Ecto neural progenitor cell (in vitro differentiated cells): ENCODE results near the gene ADAMTSL3.

Experiments
- DNase-seq: peaks from one replicate; pipeline ENCODE4 v3.0.0-alpha.2; 2018; ENCODE audit warnings: low spot score

ADAMTSL3 gene

DNA sequence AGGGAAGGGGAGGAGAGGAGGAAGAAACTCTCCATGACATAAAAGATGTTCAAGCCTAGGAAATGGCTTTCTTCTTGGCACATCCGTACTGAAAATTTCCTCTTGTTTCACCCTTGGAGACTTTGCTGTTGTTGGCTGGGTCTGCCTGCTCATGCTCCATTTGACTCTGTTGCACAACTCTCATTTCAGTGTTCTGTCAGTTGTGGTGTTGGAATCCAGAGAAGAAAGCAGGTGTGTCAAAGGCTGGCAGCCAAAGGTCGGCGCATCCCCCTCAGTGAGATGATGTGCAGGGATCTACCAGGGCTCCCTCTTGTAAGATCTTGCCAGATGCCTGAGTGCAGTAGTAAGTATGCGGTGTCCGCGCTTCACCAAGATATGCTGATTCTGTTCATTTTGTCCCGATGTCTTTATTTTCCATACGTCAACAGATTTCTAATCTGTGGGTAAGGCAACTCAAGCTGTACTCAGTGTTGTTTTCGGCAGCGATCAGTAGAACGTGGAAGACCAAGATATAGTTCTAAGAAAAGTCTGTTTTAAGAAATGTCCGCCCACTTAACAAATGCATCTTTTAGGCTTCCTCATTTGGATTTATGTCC is 316.5 kb downstream of the ADAMTSL3 start:
- no peak for DNase-seq

DNA sequence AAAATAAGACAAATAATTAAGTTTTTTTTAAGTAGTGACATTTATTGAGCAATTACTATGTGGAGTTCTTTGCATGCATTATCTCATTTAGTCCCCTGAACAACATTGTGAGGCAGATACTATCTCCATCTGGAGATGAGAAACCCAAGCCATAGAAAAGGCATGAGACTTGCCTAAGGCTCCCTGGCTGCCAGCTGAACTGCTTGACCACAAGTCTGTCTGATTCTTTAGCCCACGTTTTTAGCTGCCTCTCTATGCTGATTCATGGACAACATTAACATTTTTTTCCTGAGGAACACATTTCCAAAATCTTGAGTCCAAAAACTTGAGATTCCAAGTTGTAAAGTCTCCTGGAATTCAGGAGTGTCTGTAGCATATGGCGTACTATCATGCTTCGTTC is 318.1 kb downstream of the ADAMTSL3 start:
- DNase-seq: no peak

DNA sequence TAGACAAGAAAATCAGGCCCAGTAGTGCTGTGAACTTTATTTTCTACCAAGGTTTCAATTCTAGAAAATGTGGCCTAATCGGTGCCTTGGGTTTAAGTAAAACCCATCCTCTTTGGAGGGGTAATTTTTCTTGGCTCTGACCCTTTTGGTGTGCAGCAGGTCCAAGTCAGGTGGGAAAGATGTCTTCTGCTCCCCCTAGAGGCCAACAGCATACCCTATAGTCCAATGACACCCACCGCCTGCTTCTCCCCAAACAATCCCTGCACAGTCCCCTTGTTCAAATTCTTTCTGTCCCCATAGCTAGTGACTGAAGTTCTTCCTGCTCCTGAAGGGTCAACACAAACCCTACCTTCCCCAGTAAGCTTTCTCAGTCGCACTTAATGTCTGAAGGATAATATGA is 319.9 kb downstream of the ADAMTSL3 start:
- no peak for DNase-seq

DNA sequence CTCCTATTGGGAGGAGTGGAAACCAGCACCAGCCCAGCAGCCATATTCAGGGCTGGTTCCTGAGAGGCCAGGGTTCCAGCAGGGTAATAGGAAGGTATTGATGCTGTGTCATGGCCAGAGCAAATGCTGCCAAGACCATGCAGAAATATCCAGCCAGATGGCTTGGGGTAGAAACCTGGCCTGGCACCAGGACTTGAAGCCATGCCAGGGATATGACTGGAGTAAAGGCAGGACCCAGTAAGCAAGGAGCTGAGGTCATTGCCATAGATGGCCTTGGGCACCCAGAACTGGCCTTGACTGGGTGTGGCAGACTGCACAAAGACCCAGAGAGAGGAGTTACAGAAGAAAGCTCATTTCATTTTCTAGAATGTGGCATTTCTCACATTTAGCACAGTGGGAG is 324.1 kb downstream of the ADAMTSL3 start:
- DNase-seq: no peak

DNA sequence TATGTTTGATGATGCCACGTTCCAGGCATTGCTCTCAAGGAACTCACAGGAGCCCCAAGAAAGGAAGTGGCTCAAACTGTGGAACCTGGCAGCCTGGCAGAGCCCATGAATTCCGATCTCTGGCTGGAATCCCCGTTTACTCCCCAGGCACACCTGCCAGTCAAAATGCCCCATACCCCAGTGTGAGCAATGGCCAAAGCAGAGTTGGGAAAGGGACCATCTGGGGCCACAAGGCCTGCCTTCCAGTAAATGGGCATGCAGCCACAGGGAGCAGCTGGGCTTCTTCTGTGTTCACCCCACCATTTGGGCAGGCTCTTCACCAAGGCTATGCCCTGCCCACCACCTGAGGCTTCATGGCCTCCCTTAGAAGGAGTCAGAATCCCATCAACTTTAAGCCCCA is 324.7 kb downstream of the ADAMTSL3 start:
- DNase-seq: no peak

DNA sequence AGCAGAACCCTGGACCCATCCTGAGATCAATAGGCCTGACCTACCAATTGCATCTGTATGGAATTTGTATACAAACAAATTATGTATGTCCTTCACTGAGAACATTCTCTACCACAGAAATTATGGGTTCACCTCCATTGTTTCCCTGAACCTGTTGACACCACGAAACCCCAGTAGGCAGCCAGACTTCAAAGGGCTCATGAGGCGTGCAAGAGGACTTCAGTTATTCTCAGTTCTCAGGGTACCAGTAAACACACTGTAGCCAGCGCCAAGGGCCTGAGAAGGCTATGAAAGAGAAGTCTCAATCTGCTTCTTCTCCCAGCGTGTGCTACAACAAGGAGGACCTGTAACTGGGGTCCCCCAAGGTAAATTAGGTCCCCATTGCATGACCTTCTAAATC is 326.7 kb downstream of the ADAMTSL3 start:
- DNase-seq: no peak

DNA sequence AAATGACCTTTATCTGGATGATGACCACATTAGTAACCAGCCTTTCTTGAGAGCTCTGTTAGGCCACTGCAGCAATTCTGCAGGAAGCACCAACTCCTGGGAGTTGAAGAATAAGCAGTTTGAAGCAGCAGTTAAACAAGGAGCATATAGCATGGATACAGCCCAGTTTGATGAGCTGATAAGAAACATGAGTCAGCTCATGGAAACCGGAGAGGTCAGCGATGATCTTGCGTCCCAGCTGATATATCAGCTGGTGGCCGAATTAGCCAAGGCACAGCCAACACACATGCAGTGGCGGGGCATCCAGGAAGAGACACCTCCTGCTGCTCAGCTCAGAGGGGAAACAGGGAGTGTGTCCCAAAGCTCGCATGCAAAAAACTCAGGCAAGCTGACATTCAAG is 328.8 kb downstream of the ADAMTSL3 start:
- no peak for DNase-seq

DNA sequence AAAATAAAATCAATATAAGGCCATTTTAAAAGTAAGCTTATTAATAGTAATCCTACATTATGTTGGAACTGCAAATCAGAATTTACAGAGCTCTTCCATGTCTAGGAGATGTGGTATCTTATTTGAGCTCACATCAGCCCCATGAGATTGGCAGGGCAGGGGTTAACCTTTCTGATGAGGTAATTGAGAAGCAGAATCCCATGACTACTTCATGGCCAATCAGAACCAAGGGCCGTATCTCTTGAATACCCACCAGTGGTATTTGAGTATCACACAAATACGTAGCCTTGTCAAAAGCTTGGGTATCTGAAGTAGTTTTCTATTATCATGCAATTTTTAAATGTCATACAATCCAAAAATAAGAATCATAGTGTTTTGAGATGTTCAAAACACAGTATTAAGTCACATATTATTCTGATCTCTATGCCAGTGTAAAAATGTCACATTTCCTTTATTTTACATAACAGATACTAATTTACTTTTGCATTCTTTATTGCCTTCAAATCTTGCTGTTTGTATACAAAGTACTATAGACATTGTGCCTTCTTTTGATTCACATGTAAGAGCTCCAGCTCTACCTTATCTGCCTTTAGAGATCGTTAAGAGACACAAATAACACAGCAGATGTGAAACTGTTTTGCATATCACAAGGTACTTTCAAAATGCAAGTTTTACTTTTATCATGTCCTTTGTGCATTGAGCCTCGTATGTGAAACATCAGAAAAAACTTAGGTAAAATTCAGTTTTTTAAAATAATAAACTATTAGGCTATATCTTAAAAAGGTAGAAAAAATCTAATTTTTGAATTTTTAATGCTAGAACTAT is 329.9 kb downstream of the ADAMTSL3 start:
- DNase-seq: no peak

DNA sequence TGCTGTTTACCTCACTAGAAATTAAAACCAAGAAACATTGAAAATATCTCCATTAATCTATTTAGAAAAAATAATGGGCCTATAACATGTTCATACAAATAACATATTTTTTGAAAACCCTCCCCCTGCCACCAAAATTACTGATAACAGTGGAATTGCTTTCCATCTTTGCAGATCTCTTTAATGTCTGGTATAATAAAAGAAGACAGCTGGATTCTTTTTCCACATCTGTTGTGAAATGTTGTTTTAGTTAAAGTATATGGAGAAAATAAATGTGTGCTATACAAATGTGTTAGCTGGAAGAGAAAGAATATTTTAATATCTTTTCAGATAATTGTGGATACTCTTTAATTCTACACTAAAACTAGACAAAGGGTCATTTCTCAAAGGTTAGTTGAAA is 330.7 kb downstream of the ADAMTSL3 start:
- DNase-seq: no peak

DNA sequence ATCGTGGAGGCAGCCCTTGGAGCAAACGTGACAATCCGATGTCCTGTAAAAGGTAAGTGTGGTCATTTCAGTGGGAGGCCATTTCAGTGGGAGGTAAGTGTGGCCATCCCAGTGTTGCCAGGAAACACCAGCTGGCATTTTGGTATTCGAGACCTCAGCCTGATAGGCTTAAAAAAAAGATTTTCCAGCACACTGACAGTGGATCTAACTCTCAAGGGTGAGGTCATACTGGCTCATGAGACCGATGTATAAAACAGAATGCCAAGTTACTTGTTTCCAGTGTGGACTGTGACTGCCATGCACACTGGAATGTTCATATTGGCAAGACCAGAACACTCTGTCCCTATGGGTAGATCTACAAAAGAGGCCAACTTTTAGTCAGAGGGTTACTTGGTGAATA is 337.2 kb downstream of the ADAMTSL3 start:
- no peak for DNase-seq

DNA sequence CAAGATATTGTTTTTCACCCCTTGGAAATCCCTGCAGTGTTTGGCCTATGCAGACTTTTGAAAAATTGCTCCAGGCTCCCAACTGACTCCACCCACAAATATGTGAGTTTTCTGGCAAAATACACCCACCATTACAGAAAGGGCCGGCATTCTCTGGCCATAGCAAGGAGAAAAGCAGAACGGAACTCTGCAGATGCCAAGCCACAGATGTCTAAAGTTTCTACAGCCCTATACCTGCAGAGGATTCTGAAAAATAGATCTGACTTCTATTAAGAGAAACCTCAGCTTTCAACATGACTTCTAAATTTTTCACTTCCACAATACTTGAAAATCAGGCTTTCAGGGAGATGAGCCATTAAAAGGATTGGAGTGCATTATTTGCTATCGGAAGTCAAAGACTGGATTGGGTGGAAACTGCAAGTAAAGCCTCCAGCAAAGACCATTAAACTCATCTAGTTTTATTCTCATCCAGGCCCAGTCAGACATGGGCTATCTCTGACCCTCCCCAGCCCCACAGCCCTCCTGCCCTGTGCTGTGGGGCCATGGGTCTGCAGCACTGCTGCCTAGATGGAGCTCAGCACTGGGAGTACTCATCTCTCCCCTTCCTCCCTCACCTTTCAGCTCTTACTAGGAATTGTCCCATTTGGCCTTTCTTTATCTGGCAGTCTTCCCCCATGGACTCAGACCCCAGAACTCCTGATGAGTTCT is 338.6 kb downstream of the ADAMTSL3 start:
- DNase-seq: no peak

DNA sequence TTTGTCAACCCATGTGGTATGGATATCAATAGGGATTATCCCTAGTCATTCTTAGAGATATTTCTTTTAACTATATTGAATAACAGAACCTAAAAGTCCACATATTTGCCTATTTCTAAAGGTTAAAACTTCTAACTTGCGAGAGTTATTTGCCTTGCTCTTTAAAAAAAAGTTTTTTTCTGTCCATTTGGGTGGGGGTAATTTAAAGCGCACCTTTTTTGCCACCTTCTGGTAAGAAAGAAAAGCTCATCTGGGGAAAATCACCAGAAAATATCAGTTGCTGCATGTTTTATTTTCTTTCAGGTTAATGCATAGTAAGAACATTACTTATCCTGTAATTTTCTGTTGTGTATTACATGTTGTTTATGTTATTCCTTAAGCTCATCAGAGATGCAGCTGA is 339.7 kb downstream of the ADAMTSL3 start:
- no peak for DNase-seq

DNA sequence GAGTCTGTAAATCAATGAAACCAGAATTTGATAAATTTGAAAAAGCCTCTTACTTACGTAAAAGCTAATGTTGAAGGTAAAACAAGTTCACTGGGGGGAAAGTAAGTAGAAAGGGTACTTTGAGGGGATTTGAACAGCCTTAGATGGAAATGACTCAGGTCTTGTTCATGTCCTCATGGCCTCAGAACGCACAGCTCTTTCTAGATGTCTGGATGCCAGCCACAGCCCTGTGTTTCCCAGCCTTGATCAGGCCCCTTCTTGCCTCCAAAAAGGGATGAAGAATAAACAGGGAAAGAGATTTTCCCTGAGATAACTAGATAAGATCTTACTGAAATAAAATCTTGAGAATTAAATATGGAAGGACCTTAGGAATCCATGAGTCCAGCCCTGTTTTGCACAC is 344.6 kb downstream of the ADAMTSL3 start:
- no peak for DNase-seq

DNA sequence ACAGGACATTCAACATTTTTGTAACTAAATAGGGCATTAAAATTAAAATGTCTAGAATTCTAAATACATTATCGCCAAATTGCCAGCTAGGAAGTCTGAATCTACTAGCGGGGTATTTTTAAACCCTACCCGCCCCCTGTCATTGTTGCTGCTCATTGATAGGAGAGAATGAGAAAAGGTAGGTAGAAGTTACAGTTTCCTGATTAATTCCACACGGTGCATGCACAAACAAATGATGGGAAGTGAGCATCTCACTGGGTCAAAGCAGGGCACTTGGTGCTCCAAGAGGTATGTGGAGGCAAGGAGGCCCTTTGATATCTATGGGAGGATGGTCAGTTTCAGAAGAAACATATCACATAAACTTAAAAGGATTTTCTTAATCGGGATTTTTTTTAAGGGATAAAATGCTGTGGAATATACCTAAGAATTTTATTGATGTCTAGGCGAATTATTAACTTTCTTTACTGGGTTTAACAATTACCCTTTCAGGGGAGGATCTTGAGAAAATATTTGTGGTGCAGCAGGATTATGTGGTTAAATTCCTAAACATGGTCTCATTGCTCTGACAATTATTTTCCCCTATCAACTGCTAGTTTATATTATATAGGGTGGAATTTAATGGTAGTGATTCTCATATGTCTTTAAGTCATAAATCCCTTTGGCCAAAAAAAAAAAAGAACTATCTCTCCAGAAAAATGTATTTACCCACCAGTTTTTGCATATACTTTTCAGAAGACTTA is 345.6 kb downstream of the ADAMTSL3 start:
- no peak for DNase-seq

DNA sequence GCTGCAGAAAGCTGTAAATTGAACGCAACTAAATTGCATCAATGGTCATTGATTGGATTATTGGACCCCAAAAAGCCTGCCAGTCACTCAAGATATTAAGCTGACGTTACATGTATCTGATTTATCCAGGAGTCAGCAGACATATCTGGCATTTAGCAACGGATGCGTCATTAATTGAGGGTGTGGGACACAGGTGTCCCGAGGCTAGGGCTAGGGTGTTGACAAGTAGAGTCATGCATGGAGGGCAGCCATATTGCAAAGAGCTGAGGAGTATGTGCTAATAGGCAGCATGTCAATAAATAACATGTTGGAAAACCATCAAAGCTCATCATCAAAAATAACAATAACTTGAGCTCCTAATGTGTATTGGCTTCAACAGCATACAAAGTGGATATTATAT is 347.1 kb downstream of the ADAMTSL3 start:
- no peak for DNase-seq

DNA sequence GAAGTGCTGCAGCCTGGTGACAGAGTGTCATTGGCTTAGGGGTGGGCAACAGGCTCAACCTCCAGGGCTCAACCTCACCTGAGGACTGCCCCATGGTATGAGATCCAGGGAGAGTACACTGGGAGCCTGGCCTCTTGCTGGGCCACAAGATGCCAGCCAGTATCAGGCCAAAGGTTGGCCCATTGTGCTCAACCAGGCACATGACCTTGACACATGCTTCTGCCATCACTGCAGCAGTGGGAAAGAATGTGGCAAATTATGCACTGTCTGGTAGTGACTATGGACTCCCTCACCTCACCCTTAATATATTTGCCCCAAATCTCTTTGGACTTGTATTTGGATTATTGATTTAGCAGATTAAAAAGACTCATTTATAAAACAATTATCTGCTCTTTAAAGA is 347.7 kb downstream of the ADAMTSL3 start:
- no peak for DNase-seq

DNA sequence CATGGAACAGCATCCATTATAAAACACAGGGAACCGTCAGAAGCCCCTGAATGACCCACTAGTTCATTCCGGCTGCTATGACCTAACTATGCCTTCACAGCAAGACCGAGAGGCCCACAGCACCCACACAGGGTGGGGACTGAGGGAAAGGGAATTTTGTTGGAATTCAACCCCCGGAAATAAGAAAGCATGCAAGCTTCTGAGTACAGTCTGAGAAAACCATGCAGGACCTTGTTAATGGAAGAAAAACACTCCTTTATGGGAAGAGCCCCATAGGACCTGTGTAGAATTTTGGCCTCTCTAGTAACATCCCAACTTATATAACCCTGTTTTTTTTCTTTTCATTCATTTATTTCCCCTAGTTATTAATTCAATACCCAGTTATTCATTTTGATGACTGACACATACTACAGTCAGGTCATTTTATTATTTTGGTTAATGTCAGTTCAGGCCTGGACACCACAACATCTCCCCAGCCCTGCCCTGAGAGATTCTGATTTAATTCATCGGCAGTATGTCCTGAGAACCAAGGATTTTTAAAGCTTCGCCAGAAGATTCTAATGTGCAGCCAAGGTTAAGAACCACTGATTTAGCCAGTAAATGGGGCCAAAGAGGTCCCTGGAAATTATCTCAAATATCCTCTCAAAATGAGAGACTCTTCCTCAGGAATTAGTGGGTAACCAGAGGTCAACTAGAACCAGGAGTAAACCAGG is 350.0 kb downstream of the ADAMTSL3 start:
- no peak for DNase-seq

DNA sequence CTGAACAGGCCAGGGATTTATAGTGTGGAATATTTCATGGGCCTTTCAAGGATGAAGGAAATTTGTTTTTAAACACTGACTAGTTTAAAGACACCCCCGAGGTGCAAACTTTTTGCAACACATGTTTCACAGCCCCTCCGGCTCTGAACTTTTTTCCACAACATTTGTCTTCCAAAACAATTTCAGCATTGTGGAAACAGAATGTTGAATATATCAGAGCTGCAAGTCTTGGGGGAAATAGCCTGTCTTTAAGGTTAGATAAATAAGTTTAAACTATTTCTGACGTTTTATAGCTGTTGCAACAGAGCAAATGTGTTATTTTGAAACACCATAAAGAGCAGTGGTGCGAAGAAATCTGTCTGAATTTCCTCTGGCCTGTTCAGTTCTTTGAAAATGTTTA is 352.5 kb downstream of the ADAMTSL3 start:
- DNase-seq: no peak

DNA sequence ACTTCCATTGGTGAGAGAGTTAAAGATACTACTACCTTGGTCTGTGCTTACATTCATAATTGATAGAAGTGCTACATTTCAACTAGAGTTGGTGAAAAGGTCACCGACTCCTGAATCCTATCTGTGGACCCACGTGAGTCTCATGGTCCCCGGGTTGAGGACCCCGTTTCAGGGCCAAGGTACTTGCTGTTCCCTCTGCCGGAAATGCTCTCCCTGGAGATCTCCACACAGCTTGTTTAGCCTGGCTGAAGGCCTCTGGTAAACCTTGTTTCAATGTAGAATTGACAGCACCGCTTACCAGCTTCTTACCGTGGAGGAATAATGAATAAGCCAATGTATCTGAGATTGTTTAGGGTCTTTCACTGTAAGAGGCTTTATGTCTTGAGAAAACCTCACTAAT is 355.7 kb downstream of the ADAMTSL3 start:
- DNase-seq: no peak

DNA sequence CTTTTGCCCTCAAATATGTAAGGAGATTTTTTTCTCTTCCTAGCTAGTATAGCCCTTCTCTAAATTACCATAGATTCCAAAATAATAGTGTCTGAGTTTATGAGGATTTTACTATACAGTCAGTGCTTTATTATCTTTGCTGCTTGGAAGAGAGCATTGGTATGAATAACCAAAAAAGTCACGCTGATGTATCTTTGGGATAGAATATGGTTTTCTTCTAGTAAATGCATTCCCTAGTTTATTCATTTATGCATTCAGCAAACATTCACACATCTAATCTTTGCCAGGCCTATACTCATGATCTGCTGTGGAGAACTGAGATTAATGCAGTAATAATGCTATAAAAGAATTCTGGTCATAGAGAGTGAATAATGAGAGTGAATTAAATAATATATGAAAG is 356.3 kb downstream of the ADAMTSL3 start:
- DNase-seq: no peak

DNA sequence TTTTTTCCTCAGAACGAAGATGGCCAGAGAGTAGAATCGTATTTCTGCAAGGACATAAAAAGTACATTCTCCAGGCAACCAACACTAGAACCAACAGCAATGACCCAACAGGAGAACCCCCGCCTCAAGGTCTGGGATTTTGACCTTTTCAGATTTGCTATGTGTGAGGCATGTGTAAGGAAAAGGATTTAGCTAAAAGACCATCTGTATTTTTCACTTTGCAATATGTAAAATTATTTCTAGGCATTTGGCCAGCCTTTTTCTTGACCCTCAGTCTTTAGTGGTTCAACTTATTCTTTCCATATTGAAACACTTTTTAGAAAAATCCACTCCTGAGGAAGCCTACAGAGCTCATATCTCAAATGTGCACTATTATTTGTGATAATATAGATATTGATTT is 362.4 kb downstream of the ADAMTSL3 start:
- DNase-seq: no peak

DNA sequence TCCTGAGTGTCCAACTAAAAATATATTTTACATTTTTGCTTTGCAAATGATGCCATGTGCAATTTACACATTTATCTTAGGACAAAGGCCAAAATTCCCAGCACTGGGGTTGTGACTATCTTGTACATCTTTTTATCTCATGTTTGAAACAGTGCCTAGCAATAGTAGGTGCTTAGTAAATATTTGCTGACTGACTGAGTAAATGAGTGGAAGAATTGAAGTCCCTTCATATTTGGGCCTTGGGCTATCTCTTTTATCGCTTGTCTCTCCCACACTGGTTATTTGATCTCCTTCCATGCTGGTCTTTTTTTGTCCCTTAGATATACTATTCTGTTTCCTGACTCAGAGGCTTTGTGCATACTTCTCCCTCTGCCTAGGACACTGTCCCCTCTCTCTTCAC is 368.6 kb downstream of the ADAMTSL3 start:
- no peak for DNase-seq
